Right renal cortex interstitium (tissue), 3 donors: ENCODE measurements around the gene SLC9A3. TPM values are rescaled to one million over a fixed set of nuclear protein-coding genes. Genes with fewer than 3 reads are reported as not detected.
"Not testable (repeated sequence)": the region's sequence is repeated elsewhere in the genome, so short reads cannot be mapped to it uniquely, and the experiment has no call there.

ENCODE experiments used
- DNase-seq, 3 donors: peaks; one replicate each; pipeline ENCODE4 v3.0.0-alpha.2; 2013; ENCODE audit warnings: low read depth in 3 of 3, low spot score in 2 of 3
- polyA plus RNA-seq, 3 donors: library from polyadenylated mRNA; unstranded; fragments of 120-200 nt; gene quantifications; one replicate each; pipeline ENCODE4 v1.2.1, GENCODE V29; 2013; ENCODE audit not compliant: insufficient read length in 3 of 3

Gene SLC9A3
- polyA plus RNA-seq: 10 to 100 TPM; 34.9 to 43.2 (median 40.7) TPM

- no peak for DNase-seq
Observed at GRCh38 chr5:524234-524972, at the start of gene SLC9A3. TSS of gene SLC9A3 (minus strand) at chr5:524449.

GRCh38 chr5:573976-574375 lies 49.7 kb upstream of the SLC9A3 start:
- no peak for DNase-seq

- DNase-seq: no peak
Observed at GRCh38 chr5:573206-573605, 49.0 kb upstream of the SLC9A3 start.

- no peak for DNase-seq
Observed at GRCh38 chr5:572398-573019, 48.3 kb upstream of the SLC9A3 start.

- DNase-seq: no peak
Observed at GRCh38 chr5:571791-572190, 47.5 kb upstream of the SLC9A3 start.

- DNase-seq: no peak
Observed at GRCh38 chr5:570886-571285, 46.6 kb upstream of the SLC9A3 start.

GRCh38 chr5:570446-570845 lies 46.2 kb upstream of the SLC9A3 start:
- DNase-seq: no peak

GRCh38 chr5:569868-570361 lies 45.7 kb upstream of the SLC9A3 start:
- DNase-seq: no peak

- DNase-seq: no peak
Observed at GRCh38 chr5:569358-569867, 45.2 kb upstream of the SLC9A3 start.

GRCh38 chr5:568809-569208 lies 44.6 kb upstream of the SLC9A3 start:
- no peak for DNase-seq

GRCh38 chr5:568061-568781 lies 44.0 kb upstream of the SLC9A3 start:
- no peak for DNase-seq

- DNase-seq: no peak
Observed at GRCh38 chr5:567664-568060, 43.4 kb upstream of the SLC9A3 start.

- DNase-seq: no peak
Observed at GRCh38 chr5:566636-567309, 42.5 kb upstream of the SLC9A3 start.

GRCh38 chr5:565782-566440 lies 41.7 kb upstream of the SLC9A3 start:
- no peak for DNase-seq

- DNase-seq: no peak
Observed at GRCh38 chr5:561408-561807, 37.2 kb upstream of the SLC9A3 start.

- no peak for DNase-seq
Observed at GRCh38 chr5:560792-561166, 36.5 kb upstream of the SLC9A3 start.

GRCh38 chr5:558871-559503 lies 34.7 kb upstream of the SLC9A3 start:
- DNase-seq: no peak

- DNase-seq: no peak
Observed at GRCh38 chr5:558326-558725, 34.1 kb upstream of the SLC9A3 start.

GRCh38 chr5:557917-558316 lies 33.7 kb upstream of the SLC9A3 start:
- DNase-seq: not testable (repeated sequence)

GRCh38 chr5:556909-557441 lies 32.7 kb upstream of the SLC9A3 start:
- DNase-seq: no peak
